ENCODE measurements around the gene MEOX1. TPM values are rescaled to one million over a fixed set of nuclear protein-coding genes. Genes with fewer than 3 reads are reported as not detected.

The MEOX1 gene
- total and polyA plus RNA-seq, 2 of the 13 experiments (the other 11 are each of a cell fraction or from before 2014, with no cell fraction given): not detected

- TF ChIP-seq ZNF660 (CRISPR knock-in tag; IDR thresholded peaks at IDR 0.05; ENCODE audit: borderline replicate concordance, low read depth) (no peak), GATAD2A (CRISPR knock-in tag; IDR thresholded peaks at IDR 0.05) (peak; percentile 57), XRCC5 (optimal IDR thresholded peaks at IDR 0.05; ENCODE audit: low read length) (peak; percentile 38), ZNF3 (CRISPR knock-in tag; IDR thresholded peaks at IDR 0.05) (no peak), NFRKB (IDR thresholded peaks at IDR 0.05) (no peak), ZNF326 (CRISPR knock-in tag; IDR thresholded peaks at IDR 0.05; ENCODE audit: borderline replicate concordance) (no peak), ZNF24 (IDR thresholded peaks at IDR 0.05) (no peak), NFE2 (CRISPR knock-in tag; IDR thresholded peaks at IDR 0.05) (no peak), GATA4 (IDR thresholded peaks at IDR 0.05; ENCODE audit: borderline replicate concordance, low read depth) (no peak), ZNF124 (CRISPR knock-in tag; IDR thresholded peaks at IDR 0.05) (0 out of 2 replicates have a peak, but pooled peaks have one; percentile 17), FOXP4 (CRISPR knock-in tag; IDR thresholded peaks at IDR 0.05) (0 out of 2 replicates have a peak, but pooled peaks have one; percentile 28), SMARCE1 (IDR thresholded peaks at IDR 0.05; ENCODE audit: borderline replicate concordance) (no peak), KLF11 (CRISPR knock-in tag; IDR thresholded peaks at IDR 0.05) (no peak; the same call in 1 of the 2 replicates), ZSCAN22 (CRISPR knock-in tag; IDR thresholded peaks at IDR 0.05) (no peak), ZNF331 (CRISPR knock-in tag; IDR thresholded peaks at IDR 0.05) (0 out of 2 replicates have a peak, but pooled peaks have one; percentile 47), ZNF713 (CRISPR knock-in tag; IDR thresholded peaks at IDR 0.05) (no peak), ZNF839 (CRISPR knock-in tag; IDR thresholded peaks at IDR 0.05; ENCODE audit: borderline replicate concordance) (no peak), ZNF235 (CRISPR knock-in tag; IDR thresholded peaks at IDR 0.05; ENCODE audit: borderline replicate concordance) (no peak), NBN (conservative IDR thresholded peaks at IDR 0.05) (no peak)
- TF ChIP-seq, protein P1, sequence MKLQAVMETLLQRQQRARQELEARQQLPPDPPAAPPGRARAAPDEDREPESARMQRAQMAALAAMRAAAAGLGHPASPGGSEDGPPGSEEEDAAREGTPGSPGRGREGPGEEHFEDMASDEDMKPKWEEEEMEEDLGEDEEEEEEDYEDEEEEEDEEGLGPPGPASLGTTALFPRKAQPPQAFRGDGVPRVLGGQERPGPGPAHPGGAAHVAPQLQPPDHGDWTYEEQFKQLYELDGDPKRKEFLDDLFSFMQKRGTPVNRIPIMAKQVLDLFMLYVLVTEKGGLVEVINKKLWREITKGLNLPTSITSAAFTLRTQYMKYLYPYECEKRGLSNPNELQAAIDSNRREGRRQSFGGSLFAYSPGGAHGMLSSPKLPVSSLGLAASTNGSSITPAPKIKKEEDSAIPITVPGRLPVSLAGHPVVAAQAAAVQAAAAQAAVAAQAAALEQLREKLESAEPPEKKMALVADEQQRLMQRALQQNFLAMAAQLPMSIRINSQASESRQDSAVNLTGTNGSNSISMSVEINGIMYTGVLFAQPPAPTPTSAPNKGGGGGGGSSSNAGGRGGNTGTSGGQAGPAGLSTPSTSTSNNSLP (IDR thresholded peaks at IDR 0.05; ENCODE audit: low read depth, low read length): peak; percentile 48; the same call in 1 of the 2 replicates
- TF ChIP-seq, protein P2, sequence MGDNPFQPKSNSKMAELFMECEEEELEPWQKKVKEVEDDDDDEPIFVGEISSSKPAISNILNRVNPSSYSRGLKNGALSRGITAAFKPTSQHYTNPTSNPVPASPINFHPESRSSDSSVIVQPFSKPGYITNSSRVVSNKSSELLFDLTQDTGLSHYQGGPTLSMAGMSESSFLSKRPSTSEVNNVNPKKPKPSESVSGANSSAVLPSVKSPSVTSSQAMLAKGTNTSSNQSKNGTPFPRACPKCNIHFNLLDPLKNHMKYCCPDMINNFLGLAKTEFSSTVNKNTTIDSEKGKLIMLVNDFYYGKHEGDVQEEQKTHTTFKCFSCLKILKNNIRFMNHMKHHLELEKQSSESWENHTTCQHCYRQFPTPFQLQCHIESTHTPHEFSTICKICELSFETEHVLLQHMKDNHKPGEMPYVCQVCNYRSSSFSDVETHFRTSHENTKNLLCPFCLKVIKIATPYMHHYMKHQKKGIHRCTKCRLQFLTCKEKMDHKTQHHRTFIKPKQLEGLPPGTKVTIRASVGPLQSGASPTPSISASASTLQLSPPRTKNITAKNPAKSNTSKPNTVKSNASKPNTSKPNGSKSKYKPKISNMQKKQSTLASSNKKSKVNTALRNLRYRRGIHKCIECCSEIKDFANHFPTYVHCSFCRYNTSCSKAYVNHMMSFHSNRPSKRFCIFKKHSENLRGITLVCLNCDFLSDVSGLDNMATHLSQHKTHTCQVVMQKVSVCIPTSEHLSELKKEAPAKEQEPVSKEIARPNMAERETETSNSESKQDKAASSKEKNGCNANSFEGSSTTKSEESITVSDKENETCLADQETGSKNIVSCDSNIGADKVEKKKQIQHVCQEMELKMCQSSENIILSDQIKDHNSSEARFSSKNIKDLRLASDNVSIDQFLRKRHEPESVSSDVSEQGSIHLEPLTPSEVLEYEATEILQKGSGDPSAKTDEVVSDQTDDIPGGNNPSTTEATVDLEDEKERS (CRISPR knock-in tag; IDR thresholded peaks at IDR 0.05): no peak
- TF ChIP-seq, protein P3, sequence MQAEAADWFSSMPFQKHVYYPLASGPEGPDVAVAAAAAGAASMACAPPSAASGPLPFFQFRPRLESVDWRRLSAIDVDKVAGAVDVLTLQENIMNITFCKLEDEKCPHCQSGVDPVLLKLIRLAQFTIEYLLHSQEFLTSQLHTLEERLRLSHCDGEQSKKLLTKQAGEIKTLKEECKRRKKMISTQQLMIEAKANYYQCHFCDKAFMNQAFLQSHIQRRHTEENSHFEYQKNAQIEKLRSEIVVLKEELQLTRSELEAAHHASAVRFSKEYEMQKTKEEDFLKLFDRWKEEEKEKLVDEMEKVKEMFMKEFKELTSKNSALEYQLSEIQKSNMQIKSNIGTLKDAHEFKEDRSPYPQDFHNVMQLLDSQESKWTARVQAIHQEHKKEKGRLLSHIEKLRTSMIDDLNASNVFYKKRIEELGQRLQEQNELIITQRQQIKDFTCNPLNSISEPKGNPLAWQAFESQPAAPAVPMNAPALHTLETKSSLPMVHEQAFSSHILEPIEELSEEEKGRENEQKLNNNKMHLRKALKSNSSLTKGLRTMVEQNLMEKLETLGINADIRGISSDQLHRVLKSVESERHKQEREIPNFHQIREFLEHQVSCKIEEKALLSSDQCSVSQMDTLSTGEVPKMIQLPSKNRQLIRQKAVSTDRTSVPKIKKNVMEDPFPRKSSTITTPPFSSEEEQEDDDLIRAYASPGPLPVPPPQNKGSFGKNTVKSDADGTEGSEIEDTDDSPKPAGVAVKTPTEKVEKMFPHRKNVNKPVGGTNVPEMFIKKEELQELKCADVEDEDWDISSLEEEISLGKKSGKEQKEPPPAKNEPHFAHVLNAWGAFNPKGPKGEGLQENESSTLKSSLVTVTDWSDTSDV (CRISPR knock-in tag; IDR thresholded peaks at IDR 0.05): no peak
These were observed 12.0 kb upstream of the MEOX1 start (continued) for GRCh38 chr17:43673516-43674323.
